A549 (cell line): ENCODE data around the gene ZNF630. TPM values are rescaled to one million over a fixed set of nuclear protein-coding genes. Genes with fewer than 3 reads are reported as not detected.
"Not testable (repeated sequence)": the region's sequence is repeated elsewhere in the genome, so short reads cannot be mapped to it uniquely, and the experiment has no call there.

Experiments used
- ATAC-seq, 2 experiments: fragments of 200-7000 bp in 1 of 2; fragments of >200 bp in 1 of 2; cut with Nextera tagmentation in 1 of 2; cut with Tn5 transposase in 1 of 2; 3 replicates each; pipeline versions ENCODE4 v1.8.0 to v1.9.1; 2018 to 2020; ENCODE audit warnings: mild to moderate bottlenecking in 1 of 2, moderate library complexity in 1 of 2
- CTCF ChIA-PET: fragments of 300-600 bp; sonication (Branson Sonifier 250); formaldehyde crosslinking; extraction: SDS; loops from one replicate; lab custom pipeline; 2021; ENCODE audit warnings: antibody characterized with exemption, inconsistent platforms; lab: Yijun Ruan, JAX
- POLR2A ChIA-PET: fragments of 350-600 bp; formaldehyde crosslinking; extraction: SDS; loops from one replicate; lab custom pipeline; 2021; ENCODE audit warnings: antibody characterized with exemption, inconsistent platforms; lab: Yijun Ruan, JAX
- DNase-seq, 2 experiments: peaks; one replicate each; pipeline versions ENCODE4 v3.0.0 to v3.0.0-alpha.2; 2011 to 2016; ENCODE audit warnings: low read depth in 1 of 2, low spot score in 1 of 2
- FAIRE-seq: peaks from 2 replicates; lab custom pipeline; 2011; peaks lifted over from hg19 to GRCh38; lab: Jason Lieb, UNC
- H3K27ac ChIP-seq, 2 experiments: fragments of >200 bp; sonication (Bioruptor Twin); formaldehyde crosslinking; 3 replicates each; pipeline ENCODE4 v1.5.1; 2016 to 2017
- H3K4me1 ChIP-seq: fragments of >200 bp; sonication (Bioruptor Twin); formaldehyde crosslinking; 3 replicates; pipeline ENCODE4 v1.6.1; 2016
- H3K4me2 ChIP-seq: fragments of >200 bp; sonication (Bioruptor Twin); formaldehyde crosslinking; 3 replicates; pipeline ENCODE4 v1.6.1; 2016
- H3K4me3 ChIP-seq: fragments of >200 bp; sonication (Bioruptor Twin); formaldehyde crosslinking; 3 replicates; pipeline ENCODE4 v1.5.1; 2016
- H3K9me3 ChIP-seq: fragments of >200 bp; sonication (Bioruptor Twin); formaldehyde crosslinking; 3 replicates; pipeline ENCODE4 v1.6.1; 2016
- CBX8 ChIP-seq: fragments of 200-600 bp; sonication (generic); IDR thresholded peaks from 2 replicates; pipeline ENCODE4 v1.6.1; 2016
- E2F6 ChIP-seq: IDR thresholded peaks from 2 replicates; pipeline ENCODE4 v1.6.1; 2012; ENCODE audit warnings: low read depth, borderline replicate concordance
- EHMT2 ChIP-seq: fragments of 200-600 bp; sonication (generic); IDR thresholded peaks from 2 replicates; pipeline ENCODE4 v1.6.1; 2016; ENCODE audit warnings: antibody characterized with exemption, low read depth, mild to moderate bottlenecking, moderate library complexity
- FOSB ChIP-seq: fragments of 250-450 bp; sonication (Bioruptor Pico); IDR thresholded peaks from 2 replicates; pipeline ENCODE4 v1.5.0; 2020; ENCODE audit warnings: mild to moderate bottlenecking, moderate library complexity
- GATA3 ChIP-seq: IDR thresholded peaks from 2 replicates; pipeline ENCODE4 v1.6.1; 2012; ENCODE audit warnings: borderline replicate concordance
- HOXA7 ChIP-seq: fragments of 250-450 bp; sonication (Bioruptor Pico); IDR thresholded peaks from 2 replicates; pipeline ENCODE4 v1.5.0; 2020; ENCODE audit warnings: mild to moderate bottlenecking, moderate library complexity
- HOXB5 ChIP-seq: fragments of 250-450 bp; sonication (Bioruptor Pico); IDR thresholded peaks from 2 replicates; pipeline ENCODE4 v1.5.0; 2020; ENCODE audit warnings: mild to moderate bottlenecking, moderate library complexity
- MAZ ChIP-seq: fragments of 150-350 bp; IDR thresholded peaks from 2 replicates; pipeline ENCODE4 v1.6.1; 2014; ENCODE audit warnings: antibody characterized with exemption, low read depth, low read length, borderline replicate concordance
- MYC ChIP-seq: IDR thresholded peaks from 2 replicates; pipeline ENCODE4 v1.6.1; 2012; ENCODE audit warnings: mild to moderate bottlenecking, inconsistent platforms, low read length, improper control_type of control experiment, borderline replicate concordance
- NFE2L2 ChIP-seq: fragments of 150-350 bp; conservative IDR thresholded peaks from 2 replicates; pipeline ENCODE4 v1.6.1; 2014; ENCODE audit warnings: low read length
- PHF8 ChIP-seq: fragments of 200-600 bp; sonication (generic); IDR thresholded peaks from 2 replicates; pipeline ENCODE4 v1.6.1; 2016; ENCODE audit warnings: low read depth, mild to moderate bottlenecking, antibody characterized with exemption, moderate library complexity, borderline replicate concordance
- RARB ChIP-seq: fragments of 250-450 bp; sonication (Bioruptor Pico); IDR thresholded peaks from 2 replicates; pipeline ENCODE4 v1.8.0; 2021; ENCODE audit warnings: mild to moderate bottlenecking, moderate library complexity
- RCOR1 ChIP-seq: fragments of 150-350 bp; IDR thresholded peaks from 2 replicates; pipeline ENCODE4 v1.6.1; 2014; ENCODE audit warnings: antibody characterized with exemption, low read length, low read depth
- ZSCAN20 ChIP-seq: fragments of 250-450 bp; sonication (Bioruptor Pico); IDR thresholded peaks from 2 replicates; pipeline ENCODE4 v1.8.0; 2022; ENCODE audit warnings: mild to moderate bottlenecking, moderate library complexity
- WGBS: methylation state at CpG from one replicate; pipeline ENCODE4 v1.1.6; 2017; ENCODE audit errors: missing lambda C conversion rate; 5-methylcytosine and 5-hydroxymethylcytosine counted together
- polyA plus RNA-seq, 4 experiments: library from polyadenylated mRNA; depleted of rRNA in 3 of 4; stranded (reverse); fragments of >200 nt; fragmentation: RNase III in 1 of 4; extraction: RNeasy Plus Mini Kit Qiagen cat#74134 plus additional on column Dnase treatment in 1 of 4; gene quantifications; 2 replicates in 3 of 4; 3 replicates in 1 of 4; pipeline ENCODE4 v1.2.3, GENCODE V29; 2011 to 2017
- TF ChIP-seq, protein P1 (sequence below): fragments of 250-450 bp; sonication (Bioruptor Pico); IDR thresholded peaks from 2 replicates; pipeline ENCODE4 v1.5.0; 2020; ENCODE audit warnings: low read depth, mild to moderate bottlenecking, moderate library complexity
- TF ChIP-seq, protein P2 (sequence below): IDR thresholded peaks from 2 replicates; pipeline ENCODE4 v1.6.1; 2012

ZNF630 gene
- polyA plus RNA-seq, 2 of the 4 experiments (the other 2 are of a cell fraction), result 0.58 to 0.88 TPM

DNA sequence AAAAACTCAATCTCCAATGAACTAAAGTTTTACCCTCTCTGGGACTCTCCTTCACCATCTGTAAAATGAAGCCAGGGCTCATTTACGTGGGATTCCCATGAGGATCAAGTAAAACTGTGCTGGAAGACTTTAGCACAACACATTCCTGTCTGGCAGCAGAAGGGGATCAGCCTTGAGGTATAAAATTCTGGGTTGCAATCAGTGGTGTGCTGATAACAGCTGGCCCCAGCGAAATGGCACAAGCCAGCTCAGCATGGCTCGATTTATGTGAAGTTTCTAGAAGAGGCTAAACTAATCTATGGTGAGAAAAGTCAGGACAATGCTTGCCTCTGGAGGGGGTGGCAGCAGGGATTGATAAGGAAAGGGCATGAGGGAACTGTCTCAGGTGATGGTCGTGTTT, 28.4 kb downstream of the ZNF630 start:
- Histone ChIP-seq H3K4me3 (no peak overlapping the region), H3K27ac (no peak overlapping the region), H3K4me2 (no peak overlapping the region), H3K9me3 (no peaks in the 10 kb centered on the region), H3K4me1 (no peaks in the 10 kb centered on the region)
- ATAC-seq (no peak), FAIRE-seq (no peak), DNase-seq (no peak)
- 3% methylated on average over 4 of the region's 4 CpGs for WGBS
- ChIA-PET POLR2A (no interaction called here), CTCF (no interaction called here)
- TF ChIP-seq PHF8 (no peak), HOXB5 (CRISPR knock-in tag) (no peak), ZSCAN20 (CRISPR knock-in tag) (no peak), MYC (no peak), FOSB (CRISPR knock-in tag) (no peak)

DNA sequence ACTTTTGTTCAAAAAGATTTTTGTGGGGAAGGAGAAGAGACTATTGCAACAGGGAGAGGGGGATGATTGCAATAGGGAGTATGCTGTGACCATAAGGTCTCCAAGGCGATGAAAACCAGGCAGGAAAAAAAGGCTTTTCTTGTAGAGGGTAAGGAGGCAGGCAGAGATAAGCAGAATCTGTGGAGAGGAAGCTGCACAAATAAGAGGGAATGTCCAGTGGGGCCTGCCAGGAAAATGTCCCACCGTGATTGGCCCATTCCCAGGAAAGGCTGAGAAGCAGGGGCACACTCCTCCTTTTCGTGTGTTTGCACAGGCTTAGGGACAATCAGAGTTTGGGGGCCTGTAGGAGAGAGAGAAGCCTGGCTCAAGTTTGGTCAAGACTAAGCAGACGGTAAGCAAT, 35.5 kb downstream of the ZNF630 start:
- DNase-seq (no peak), ATAC-seq (no peak), FAIRE-seq (no peak)
- H3K4me1 ChIP-seq, result no peaks in the 10 kb centered on the region
- no peak overlapping the region for H3K4me2 ChIP-seq
- POLR2A ChIA-PET, result no interaction called here
- 26% methylated on average over 4 of the region's 4 CpGs for WGBS
- no peak for TF ChIP-seq FOSB (CRISPR knock-in tag)
- H3K4me3 ChIP-seq, result no peak overlapping the region
- H3K27ac ChIP-seq, result no peak overlapping the region
- CTCF ChIA-PET, result no interaction called here
- H3K9me3 ChIP-seq, result no peaks in the 10 kb centered on the region

GRCh38 chrX:48030641-48031173, 40.7 kb downstream of the ZNF630 start:
- FAIRE-seq, CTCF ChIA-PET, H3K9me3 ChIP-seq, DNase-seq, POLR2A ChIA-PET, H3K4me2 ChIP-seq, H3K4me1 ChIP-seq, H3K4me3 ChIP-seq, ATAC-seq, H3K27ac ChIP-seq: not testable (repeated sequence)
- 17% methylated on average over 5 of the region's 10 CpGs for WGBS

- H3K4me3 ChIP-seq, result no peak overlapping the region
- no peak overlapping the region for H3K4me2 ChIP-seq
- FAIRE-seq, result no peak
- WGBS, result 50% methylated on average over 5 of the region's 10 CpGs
- H3K4me1 ChIP-seq, result no peaks in the 10 kb centered on the region
- H3K27ac ChIP-seq, result no peak overlapping the region
- CTCF ChIA-PET, result interaction anchor here (0.6 to 0.7 kb wide), 2 partner anchors 387 to 482 kb away, joined by 3 read pairs; no protein-coding TSS in a partner anchor
- POLR2A ChIA-PET, result no interaction called here
- no peak for TF ChIP-seq MAZ
- no peak for TF ChIP-seq PHF8
- TF ChIP-seq E2F6, result no peak
- TF ChIP-seq GATA3, result no peak
- TF ChIP-seq, protein P1, sequence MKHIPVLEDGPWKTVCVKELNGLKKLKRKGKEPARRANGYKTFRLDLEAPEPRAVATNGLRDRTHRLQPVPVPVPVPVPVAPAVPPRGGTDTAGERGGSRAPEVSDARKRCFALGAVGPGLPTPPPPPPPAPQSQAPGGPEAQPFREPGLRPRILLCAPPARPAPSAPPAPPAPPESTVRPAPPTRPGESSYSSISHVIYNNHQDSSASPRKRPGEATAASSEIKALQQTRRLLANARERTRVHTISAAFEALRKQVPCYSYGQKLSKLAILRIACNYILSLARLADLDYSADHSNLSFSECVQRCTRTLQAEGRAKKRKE, result no peak
- TF ChIP-seq NFE2L2, result no peak
- TF ChIP-seq, protein P2, sequence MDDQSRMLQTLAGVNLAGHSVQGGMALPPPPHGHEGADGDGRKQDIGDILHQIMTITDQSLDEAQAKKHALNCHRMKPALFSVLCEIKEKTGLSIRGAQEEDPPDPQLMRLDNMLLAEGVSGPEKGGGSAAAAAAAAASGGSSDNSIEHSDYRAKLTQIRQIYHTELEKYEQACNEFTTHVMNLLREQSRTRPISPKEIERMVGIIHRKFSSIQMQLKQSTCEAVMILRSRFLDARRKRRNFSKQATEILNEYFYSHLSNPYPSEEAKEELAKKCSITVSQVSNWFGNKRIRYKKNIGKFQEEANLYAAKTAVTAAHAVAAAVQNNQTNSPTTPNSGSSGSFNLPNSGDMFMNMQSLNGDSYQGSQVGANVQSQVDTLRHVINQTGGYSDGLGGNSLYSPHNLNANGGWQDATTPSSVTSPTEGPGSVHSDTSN, result no peak
- TF ChIP-seq EHMT2, result no peak
- no peak for TF ChIP-seq RCOR1
- TF ChIP-seq RARB (CRISPR knock-in tag), result no peak
- no peak for TF ChIP-seq CBX8
- TF ChIP-seq HOXA7 (CRISPR knock-in tag), result no peak
- no peaks in the 10 kb centered on the region for H3K9me3 ChIP-seq
- DNase-seq, result no peak
- ATAC-seq, result no peak
Measured at GRCh38 chrX:48030237-48030636, 41.2 kb downstream of the ZNF630 start.
